HG03342 (cell line): Measurements from ENCODE around the gene CCNE1.

Source experiments
- ATAC-seq: cut with Tn5 transposase; IDR thresholded peaks from one replicate; pipeline ENCODE4 v1.9.1; 2021; ENCODE audit warnings: mild to moderate bottlenecking, moderate library complexity; ENCODE audit not compliant: unreplicated experiment

CCNE1 gene

DNA sequence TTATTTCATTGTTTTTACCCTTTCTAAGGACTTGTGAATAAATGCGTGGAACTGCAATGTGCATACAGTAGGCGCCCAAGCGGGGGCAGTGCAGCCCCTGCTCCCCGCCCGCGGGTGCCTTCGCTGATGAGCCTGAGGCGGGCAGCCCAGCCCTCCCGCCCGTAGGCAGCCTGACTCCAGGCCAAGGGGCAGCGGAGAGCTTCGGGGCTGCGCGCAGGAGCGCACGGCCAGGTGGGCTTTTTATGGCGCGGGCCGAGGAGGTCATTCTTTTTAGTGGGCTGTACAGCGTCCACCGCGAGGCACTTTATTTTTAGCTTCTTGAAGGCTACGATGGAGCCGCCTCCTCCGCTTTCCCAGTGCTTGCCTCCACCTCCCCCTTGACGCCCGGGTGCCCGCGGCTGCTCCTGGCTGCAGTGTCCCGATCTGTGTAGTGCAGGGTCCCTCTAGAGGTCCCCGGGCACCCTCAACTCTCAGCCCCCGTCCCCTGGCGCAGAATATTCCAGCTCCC, 60.5 kb downstream of the CCNE1 start:
- no peak for ATAC-seq

DNA sequence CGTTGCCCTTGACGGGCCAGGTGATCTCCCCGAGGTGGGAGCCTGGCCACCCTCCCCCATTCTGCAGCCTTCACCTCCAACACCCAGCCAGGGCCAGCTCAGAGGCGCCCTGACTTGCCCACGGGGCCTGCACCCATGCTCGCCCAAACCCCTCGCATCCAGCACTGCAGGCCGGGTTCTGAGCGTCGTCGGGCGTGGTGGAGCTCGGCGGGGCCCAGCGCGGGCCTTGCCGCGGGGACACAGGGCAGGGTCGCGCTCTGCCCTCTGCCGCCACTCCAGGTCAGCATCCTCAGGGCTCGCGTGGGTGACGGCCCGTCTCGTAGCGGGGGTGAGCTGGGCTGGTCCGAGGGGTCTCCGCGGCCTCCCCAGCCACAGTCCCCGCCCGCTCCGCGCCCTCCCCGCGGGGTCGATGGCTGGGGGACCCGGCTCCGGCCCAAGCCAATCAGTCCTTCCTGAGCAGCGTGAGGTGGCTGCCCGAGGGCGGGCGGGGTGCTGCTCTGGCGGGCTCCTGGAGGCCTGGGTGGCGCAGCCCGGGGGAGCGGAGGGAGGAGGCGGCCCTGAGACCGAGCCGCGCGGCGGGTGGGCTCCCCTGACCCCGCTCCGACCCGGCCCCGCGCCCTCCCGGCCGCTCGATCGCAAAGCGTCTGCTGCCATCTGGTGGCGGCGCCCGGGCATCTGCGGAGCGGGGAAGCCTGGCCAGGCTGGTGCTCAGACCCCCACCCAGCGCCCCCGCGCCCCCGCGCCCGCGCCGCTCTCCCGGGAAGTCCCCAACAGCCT, 61.4 kb downstream of the CCNE1 start:
- no peak for ATAC-seq
